Neutrophil (primary cell): ENCODE data around the gene GEMIN8.

Source experiments
- H3K27ac ChIP-seq: fragments of 200-600 bp; sonication (generic); 2 replicates; pipeline ENCODE4 v1.5.1; 2016; ENCODE audit warnings: mild to moderate bottlenecking, moderate library complexity
- H3K27me3 ChIP-seq: fragments of 200-600 bp; sonication (generic); 2 replicates; pipeline ENCODE4 v1.6.0; 2016; ENCODE audit warnings: mild to moderate bottlenecking
- H3K36me3 ChIP-seq: fragments of 200-600 bp; sonication (generic); 2 replicates; pipeline ENCODE4 v1.5.1; 2017
- H3K4me1 ChIP-seq, 2 experiments: fragments of 200-600 bp in 1 of 2; sonication (generic) in 1 of 2; 1 replicate in 1 of 2; 2 replicates in 1 of 2; pipeline versions ENCODE4 v1.5.1 to v1.6.1; 2013 to 2016; ENCODE audit warnings: low read depth in 1 of 2, low read length in 1 of 2, mild to moderate bottlenecking in 1 of 2, moderate library complexity in 1 of 2; ENCODE audit not compliant: control insufficient read depth in 1 of 2, insufficient read depth in 1 of 2
- H3K4me3 ChIP-seq, 2 experiments: fragments of 200-600 bp in 1 of 2; sonication (generic) in 1 of 2; 1 replicate in 1 of 2; 2 replicates in 1 of 2; pipeline ENCODE4 v1.5.1; 2013 to 2016; ENCODE audit warnings: low read depth in 1 of 2, low read length in 1 of 2, mild to moderate bottlenecking in 1 of 2, moderate library complexity in 1 of 2
- H3K9me3 ChIP-seq: fragments of 200-600 bp; sonication (generic); 2 replicates; pipeline ENCODE4 v1.5.1; 2016
- TF ChIP-seq, protein P1 (sequence below): fragments of 200-600 bp; sonication (generic); IDR thresholded peaks from 2 replicates; pipeline ENCODE4 v1.5.1; 2016; ENCODE audit warnings: antibody characterized with exemption

GEMIN8 gene

DNA sequence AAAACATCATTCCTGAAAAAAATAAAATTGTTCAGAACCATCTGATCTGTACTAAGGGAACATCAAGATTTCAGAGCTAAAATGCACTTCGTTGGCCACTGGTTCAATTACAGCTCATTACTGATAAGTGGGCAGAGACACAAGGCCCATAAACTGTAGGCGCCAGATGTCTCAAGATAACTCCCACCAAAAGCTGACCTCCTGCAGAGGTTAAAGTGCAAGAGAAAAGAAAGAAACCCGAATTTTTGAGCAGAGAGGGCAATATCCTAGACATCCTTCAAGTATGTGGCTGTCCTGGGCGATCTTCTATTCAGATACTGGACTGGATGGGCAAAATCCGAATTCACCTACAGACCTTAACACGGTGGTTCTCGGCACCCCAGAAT lies 660 bp downstream of the GEMIN8 start:
- Histone ChIP-seq H3K36me3 (no peaks in the 10 kb centered on the region), H3K9me3 (no peaks in the 10 kb centered on the region), H3K4me1 (peaks cover 20 to 30% of the 10 kb centered on the region in 2 experiments), H3K27me3 (no peaks in the 10 kb centered on the region), H3K27ac (no peak overlapping the region), H3K4me3 (peak overlapping the region; percentile 71 to 81)
- TF ChIP-seq, protein P1, sequence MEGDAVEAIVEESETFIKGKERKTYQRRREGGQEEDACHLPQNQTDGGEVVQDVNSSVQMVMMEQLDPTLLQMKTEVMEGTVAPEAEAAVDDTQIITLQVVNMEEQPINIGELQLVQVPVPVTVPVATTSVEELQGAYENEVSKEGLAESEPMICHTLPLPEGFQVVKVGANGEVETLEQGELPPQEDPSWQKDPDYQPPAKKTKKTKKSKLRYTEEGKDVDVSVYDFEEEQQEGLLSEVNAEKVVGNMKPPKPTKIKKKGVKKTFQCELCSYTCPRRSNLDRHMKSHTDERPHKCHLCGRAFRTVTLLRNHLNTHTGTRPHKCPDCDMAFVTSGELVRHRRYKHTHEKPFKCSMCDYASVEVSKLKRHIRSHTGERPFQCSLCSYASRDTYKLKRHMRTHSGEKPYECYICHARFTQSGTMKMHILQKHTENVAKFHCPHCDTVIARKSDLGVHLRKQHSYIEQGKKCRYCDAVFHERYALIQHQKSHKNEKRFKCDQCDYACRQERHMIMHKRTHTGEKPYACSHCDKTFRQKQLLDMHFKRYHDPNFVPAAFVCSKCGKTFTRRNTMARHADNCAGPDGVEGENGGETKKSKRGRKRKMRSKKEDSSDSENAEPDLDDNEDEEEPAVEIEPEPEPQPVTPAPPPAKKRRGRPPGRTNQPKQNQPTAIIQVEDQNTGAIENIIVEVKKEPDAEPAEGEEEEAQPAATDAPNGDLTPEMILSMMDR: no peak

DNA sequence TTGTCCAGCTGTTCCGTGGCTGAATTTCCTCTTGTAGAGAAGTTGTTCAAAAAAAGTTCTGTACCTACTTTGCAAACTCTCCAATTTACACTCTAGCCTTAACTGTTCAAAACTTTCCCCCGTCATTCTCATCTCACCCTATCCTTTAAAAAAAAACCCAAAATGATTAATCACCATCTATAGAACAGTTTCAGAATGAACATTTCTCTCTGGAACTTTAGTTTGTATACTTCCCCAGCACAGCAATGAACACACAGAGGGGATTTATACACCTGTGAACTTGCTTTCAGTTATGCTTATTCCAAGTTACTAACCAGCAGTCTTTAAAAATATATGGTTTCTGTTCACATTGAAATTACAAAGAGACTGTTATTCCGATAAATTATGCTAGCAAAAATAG lies 1.2 kb downstream of the GEMIN8 start:
- Histone ChIP-seq H3K27me3 (no peaks in the 10 kb centered on the region), H3K36me3 (no peaks in the 10 kb centered on the region), H3K4me3 (no peak overlapping the region), H3K9me3 (no peaks in the 10 kb centered on the region), H3K27ac (no peak overlapping the region), H3K4me1 (peaks cover 19 to 28% of the 10 kb centered on the region in 2 experiments)
- TF ChIP-seq, protein P1: no peak

DNA sequence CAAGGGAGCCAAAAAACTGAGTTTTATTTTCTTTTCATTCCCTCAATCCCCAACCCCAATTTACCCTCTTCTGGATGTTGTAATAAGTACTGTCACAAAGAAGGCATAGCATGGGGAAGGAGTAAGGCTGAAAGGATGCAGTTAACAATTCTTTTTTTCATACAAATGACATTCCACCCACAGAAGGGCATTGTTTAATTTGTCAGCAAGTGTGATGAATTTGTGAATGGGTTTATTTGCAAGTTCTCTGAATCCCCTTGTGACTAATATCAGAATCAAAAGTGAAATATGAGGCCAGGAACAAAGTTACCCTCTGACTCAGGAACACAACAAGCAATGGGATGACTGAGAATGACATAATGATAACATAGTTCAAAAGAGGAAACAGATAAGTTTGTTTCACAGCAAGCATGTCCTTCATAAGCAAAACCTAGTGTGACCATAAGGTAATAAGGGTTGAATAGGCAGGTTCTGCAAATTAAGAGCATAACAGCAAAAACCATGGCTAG lies 2.1 kb downstream of the GEMIN8 start:
- Histone ChIP-seq H3K4me1 (peaks cover 10 to 19% of the 10 kb centered on the region in 2 experiments), H3K4me3 (no peak overlapping the region), H3K27me3 (no peaks in the 10 kb centered on the region), H3K36me3 (no peaks in the 10 kb centered on the region), H3K9me3 (no peaks in the 10 kb centered on the region), H3K27ac (no peak overlapping the region)
- TF ChIP-seq, protein P1: no peak

DNA sequence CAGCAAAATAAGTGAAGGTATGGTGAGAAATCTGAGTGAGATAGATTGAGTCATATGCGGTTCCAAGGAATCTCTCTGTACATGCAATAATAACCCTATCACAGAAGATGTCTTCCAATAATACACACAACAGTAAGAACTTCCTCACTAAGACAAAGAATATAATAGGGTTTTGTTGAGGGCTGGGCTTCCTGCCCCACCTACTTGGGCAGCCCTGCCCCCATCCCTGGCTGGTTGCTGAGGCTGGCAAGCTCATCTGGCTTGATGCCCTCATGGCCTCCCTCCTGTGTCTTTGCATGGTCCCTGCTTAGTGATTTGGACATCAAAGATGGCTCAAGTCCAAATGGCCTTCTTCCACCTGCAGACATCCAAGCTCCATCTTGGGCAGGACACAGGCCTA lies 2.7 kb downstream of the GEMIN8 start:
- Histone ChIP-seq H3K4me3 (no peak overlapping the region), H3K27ac (no peak overlapping the region)

DNA sequence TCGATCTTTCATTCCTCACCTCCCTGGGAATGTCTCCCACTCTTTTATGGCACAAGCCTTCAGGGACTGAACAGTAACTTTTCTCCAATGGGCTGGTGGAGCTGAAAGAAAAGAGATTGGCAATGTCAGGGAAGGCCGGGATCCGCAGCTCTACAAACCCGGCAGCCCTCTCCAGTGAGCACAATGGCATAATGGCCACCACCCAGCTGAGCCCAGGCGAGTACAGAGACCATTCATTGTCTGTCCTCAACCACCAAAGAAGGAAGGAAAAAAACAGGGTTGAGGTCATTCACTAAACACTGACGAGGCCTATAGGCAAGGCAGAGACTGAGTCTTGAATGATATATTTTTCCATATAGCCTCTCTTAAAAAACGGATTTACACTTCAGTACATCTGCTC lies 3.6 kb downstream of the GEMIN8 start:
- H3K27me3 ChIP-seq: no peaks in the 10 kb centered on the region
- TF ChIP-seq, protein P1: no peak
- H3K4me3 ChIP-seq: no peak overlapping the region
- H3K36me3 ChIP-seq: no peaks in the 10 kb centered on the region
- peaks cover 5 to 14% of the 10 kb centered on the region in 2 experiments for H3K4me1 ChIP-seq
- H3K9me3 ChIP-seq: no peaks in the 10 kb centered on the region
- no peak overlapping the region for H3K27ac ChIP-seq

More for the DNA sequence above, 2.7 kb downstream of the GEMIN8 start:
- TF ChIP-seq, protein P1: no peak
- Histone ChIP-seq H3K27me3 (no peaks in the 10 kb centered on the region), H3K4me1 (peaks cover 5 to 14% of the 10 kb centered on the region in 2 experiments), H3K9me3 (no peaks in the 10 kb centered on the region), H3K36me3 (no peaks in the 10 kb centered on the region)

DNA sequence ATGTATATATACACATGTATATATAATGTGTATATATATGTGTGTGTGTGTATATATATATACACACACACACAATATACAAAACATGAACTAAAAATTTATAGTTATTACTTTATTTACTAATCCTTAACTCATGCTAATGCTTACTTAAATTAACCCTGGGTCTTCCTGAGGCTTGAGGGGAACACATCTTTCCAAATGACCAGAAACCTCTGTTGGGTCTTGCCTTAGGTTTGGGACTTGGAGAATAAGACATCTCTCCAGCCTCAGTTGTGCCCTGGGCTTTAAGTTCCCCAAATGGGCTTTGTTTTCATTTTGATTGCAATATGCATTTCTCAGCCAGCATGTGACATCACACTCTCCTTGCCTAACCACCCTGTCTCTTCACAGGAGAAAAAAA lies 7.7 kb downstream of the GEMIN8 start:
- Histone ChIP-seq H3K27ac (no peak overlapping the region), H3K36me3 (no peaks in the 10 kb centered on the region), H3K4me1 (no peaks in the 10 kb centered on the region), H3K9me3 (no peaks in the 10 kb centered on the region), H3K27me3 (no peaks in the 10 kb centered on the region), H3K4me3 (no peak overlapping the region)
- TF ChIP-seq, protein P1: no peak
